ENCODE results near the gene MTR.

Gene MTR

GRCh38 chr1:236779312-236779711 lies 15.8 kb upstream of the MTR start:
- no peak for DNase-seq (ENCODE audit: low read depth)

GRCh38 chr1:236785477-236785876 lies 9.6 kb upstream of the MTR start:
- DNase-seq (ENCODE audit: low read depth) = no peak

GRCh38 chr1:236786453-236786852 lies 8.6 kb upstream of the MTR start:
- no peak for DNase-seq (ENCODE audit: low read depth)

- DNase-seq (ENCODE audit: low read depth) = no peak
These were observed 482 bp upstream of the MTR start for GRCh38 chr1:236794585-236795034.

GRCh38 chr1:236795757-236796667 lies 920 bp downstream of the MTR start:
- DNase-seq (ENCODE audit: low read depth) = peak; percentile 37

GRCh38 chr1:236799001-236799400 lies 3.9 kb downstream of the MTR start:
- no peak for DNase-seq (ENCODE audit: low read depth)

- no peak for DNase-seq (ENCODE audit: low read depth)
These were observed 5.0 kb downstream of the MTR start for GRCh38 chr1:236800002-236800620.

GRCh38 chr1:236800623-236801022 lies 5.5 kb downstream of the MTR start:
- no peak for DNase-seq (ENCODE audit: low read depth)

- no peak for DNase-seq (ENCODE audit: low read depth)
These were observed 7.2 kb downstream of the MTR start for GRCh38 chr1:236802264-236802663.

- no peak for DNase-seq (ENCODE audit: low read depth)
These were observed 11.5 kb downstream of the MTR start for GRCh38 chr1:236806634-236807033.

- DNase-seq (ENCODE audit: low read depth) = no peak
These were observed 12.9 kb downstream of the MTR start for GRCh38 chr1:236808005-236808404.

GRCh38 chr1:236808564-236809130 lies 13.6 kb downstream of the MTR start:
- no peak for DNase-seq (ENCODE audit: low read depth)

- no peak for DNase-seq (ENCODE audit: low read depth)
These were observed 14.1 kb downstream of the MTR start for GRCh38 chr1:236809148-236809547.

- no peak for DNase-seq (ENCODE audit: low read depth)
These were observed 14.9 kb downstream of the MTR start for GRCh38 chr1:236810018-236810417.

GRCh38 chr1:236812334-236813030 lies 17.4 kb downstream of the MTR start:
- no peak for DNase-seq (ENCODE audit: low read depth)

GRCh38 chr1:236815941-236816340 lies 20.8 kb downstream of the MTR start:
- DNase-seq (ENCODE audit: low read depth) = no peak

- no peak for DNase-seq (ENCODE audit: low read depth)
These were observed 24.8 kb downstream of the MTR start for GRCh38 chr1:236819856-236820255.

GRCh38 chr1:236821091-236821627 lies 26.1 kb downstream of the MTR start:
- DNase-seq (ENCODE audit: low read depth) = no peak

- no peak for DNase-seq (ENCODE audit: low read depth)
These were observed 28.5 kb downstream of the MTR start for GRCh38 chr1:236823559-236823958.

GRCh38 chr1:236829085-236829484 lies 34.0 kb downstream of the MTR start:
- no peak for DNase-seq (ENCODE audit: low read depth)

GRCh38 chr1:236830116-236830515 lies 35.0 kb downstream of the MTR start:
- no peak for DNase-seq (ENCODE audit: low read depth)

- DNase-seq (ENCODE audit: low read depth) = no peak
These were observed 35.5 kb downstream of the MTR start for GRCh38 chr1:236830560-236830959.
